GM12892 (cell line): ENCODE data around the gene HSPA12B.

Experiments used
- POLR2A ChIP-seq: IDR thresholded peaks from 2 replicates; pipeline ENCODE4 v1.6.1; 2011; ENCODE audit warnings: low read depth, low read length, control low read depth
- POLR2AphosphoS5 ChIP-seq: IDR thresholded peaks from 2 replicates; pipeline ENCODE4 v1.6.1; 2011; ENCODE audit warnings: low read depth, low read length, control low read depth
- TAF1 ChIP-seq: IDR thresholded peaks from 2 replicates; pipeline ENCODE4 v1.6.1; 2011; ENCODE audit warnings: low read depth, mild to moderate bottlenecking, control low read depth, low read length, borderline replicate concordance

DNA sequence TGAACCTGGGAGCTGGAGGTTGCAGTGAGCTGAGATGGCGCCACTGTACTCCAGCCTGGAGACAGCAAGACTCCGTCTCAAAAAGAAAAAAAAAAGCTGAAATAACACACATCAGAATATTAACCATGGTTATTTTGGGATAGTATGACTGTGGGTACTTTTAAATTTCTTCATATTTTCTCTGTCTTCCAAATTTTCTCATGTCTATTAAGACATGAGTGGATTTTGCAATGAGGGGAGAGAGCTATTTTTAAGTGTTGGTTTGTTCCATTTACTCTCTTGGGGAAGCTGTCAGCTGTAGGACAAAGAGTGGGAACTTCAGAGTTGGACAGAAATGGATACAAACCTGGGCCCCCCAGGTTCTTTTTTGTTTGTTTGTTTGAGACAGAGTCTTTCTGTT, 24.8 kb downstream of the HSPA12B start:
- TF ChIP-seq POLR2AphosphoS5 (no peak), TAF1 (no peak), POLR2A (no peak)
